Activated CD4-positive, alpha-beta T cell treated with anti-CD3 and anti-CD28 coated beads, Interleukin-2, Interleukin-4, amounts not matched to agents 100 ng/mL and 50 ng/mL, durations not matched to agents 16 hours and 8 hours (primary cell): ENCODE results near the gene CDCA7.
"Not testable (repeated sequence)": the region's sequence is repeated elsewhere in the genome, so short reads cannot be mapped to it uniquely, and the experiment has no call there.

Source experiments
- DNase-seq: peaks from one replicate; pipeline ENCODE4 v3.0.0-alpha.2; 2020; ENCODE audit warnings: low spot score

CDCA7 gene

GRCh38 chr2:173354582-173355131 lies at the start of gene CDCA7:
CDCA7 (plus strand) TSS chr2:173354872; CDS start chr2:173354964, 92 bp downstream.
- peak; percentile 83 for DNase-seq

GRCh38 chr2:173305303-173305702 lies 49.4 kb upstream of the CDCA7 start:
- no peak for DNase-seq

GRCh38 chr2:173307293-173307692 lies 47.4 kb upstream of the CDCA7 start:
- no peak for DNase-seq

GRCh38 chr2:173309370-173309769 lies 45.3 kb upstream of the CDCA7 start:
- not testable (repeated sequence) for DNase-seq

- DNase-seq: no peak
These were observed 42.6 kb upstream of the CDCA7 start for GRCh38 chr2:173311844-173312606.

- no peak for DNase-seq
These were observed 31.3 kb upstream of the CDCA7 start for GRCh38 chr2:173323371-173323770.

- no peak for DNase-seq
These were observed 27.9 kb upstream of the CDCA7 start for GRCh38 chr2:173326806-173327205.

- no peak for DNase-seq
These were observed 27.3 kb upstream of the CDCA7 start for GRCh38 chr2:173327421-173327820.

- not testable (repeated sequence) for DNase-seq
These were observed 21.7 kb upstream of the CDCA7 start for GRCh38 chr2:173333003-173333402.

- DNase-seq: no peak
These were observed 14.9 kb upstream of the CDCA7 start for GRCh38 chr2:173339807-173340206.

- DNase-seq: no peak
These were observed 10.8 kb upstream of the CDCA7 start for GRCh38 chr2:173343921-173344320.

- DNase-seq: no peak
These were observed 8.6 kb upstream of the CDCA7 start for GRCh38 chr2:173346035-173346434.

GRCh38 chr2:173347305-173348168 lies 7.1 kb upstream of the CDCA7 start:
- no peak for DNase-seq

GRCh38 chr2:173349287-173349686 lies 5.4 kb upstream of the CDCA7 start:
- DNase-seq: no peak

GRCh38 chr2:173350383-173350782 lies 4.3 kb upstream of the CDCA7 start:
- no peak for DNase-seq

GRCh38 chr2:173351879-173352278 lies 2.8 kb upstream of the CDCA7 start:
- DNase-seq: no peak

- no peak for DNase-seq
These were observed 1.1 kb upstream of the CDCA7 start for GRCh38 chr2:173353556-173353955.

GRCh38 chr2:173354073-173354581 lies 545 bp upstream of the CDCA7 start:
- peak; percentile 76 for DNase-seq

GRCh38 chr2:173355132-173355865 lies 627 bp downstream of the CDCA7 start:
- peak; percentile 69 for DNase-seq

- DNase-seq: no peak
These were observed 1.3 kb downstream of the CDCA7 start for GRCh38 chr2:173355866-173356508.

GRCh38 chr2:173357346-173357745 lies 2.7 kb downstream of the CDCA7 start:
- no peak for DNase-seq
